HG02973 (cell line): Measurements from ENCODE around the gene IL17REL.

Experiments used
- ATAC-seq: cut with Tn5 transposase; IDR thresholded peaks from one replicate; pipeline ENCODE4 v1.9.1; 2021; ENCODE audit warnings: moderate library complexity; ENCODE audit not compliant: unreplicated experiment

IL17REL gene

GRCh38 chr22:49958931-49959781, 53.4 kb downstream of the IL17REL start:
- no peak for ATAC-seq

- ATAC-seq, result no peak
Measured at GRCh38 chr22:49958366-49958921, 54.1 kb downstream of the IL17REL start.

- ATAC-seq, result no peak
Measured at GRCh38 chr22:49957826-49958365, 54.7 kb downstream of the IL17REL start.

GRCh38 chr22:49956914-49957825, 55.4 kb downstream of the IL17REL start:
- no peak for ATAC-seq

- no peak for ATAC-seq
Measured at GRCh38 chr22:49956418-49956770, 56.2 kb downstream of the IL17REL start.

- ATAC-seq, result no peak
Measured at GRCh38 chr22:49955581-49956417, 56.8 kb downstream of the IL17REL start.

GRCh38 chr22:49954991-49955580, 57.5 kb downstream of the IL17REL start:
- ATAC-seq, result no peak

GRCh38 chr22:49954354-49954753, 58.2 kb downstream of the IL17REL start:
- ATAC-seq, result no peak

GRCh38 chr22:49953680-49954344, 58.8 kb downstream of the IL17REL start:
- ATAC-seq, result no peak

GRCh38 chr22:49953027-49953679, 59.4 kb downstream of the IL17REL start:
- ATAC-seq, result no peak

- ATAC-seq, result no peak
Measured at GRCh38 chr22:49951986-49952896, 60.3 kb downstream of the IL17REL start.

- ATAC-seq, result no peak
Measured at GRCh38 chr22:49951678-49951985, 60.9 kb downstream of the IL17REL start.

GRCh38 chr22:49951000-49951677, 61.4 kb downstream of the IL17REL start:
- no peak for ATAC-seq

- ATAC-seq, result no peak
Measured at GRCh38 chr22:49950396-49950994, 62.1 kb downstream of the IL17REL start.

GRCh38 chr22:49949914-49950292, 62.7 kb downstream of the IL17REL start:
- ATAC-seq, result no peak

- ATAC-seq, result no peak
Measured at GRCh38 chr22:49948958-49949913, 63.3 kb downstream of the IL17REL start.
